Ovary (tissue), 9 donors: ENCODE data around the gene PLEKHO2. TPM values are rescaled to one million over a fixed set of nuclear protein-coding genes. Genes with fewer than 3 reads are reported as not detected.

Source experiments
- DNase-seq, 5 donors: peaks; one replicate each; pipeline ENCODE4 v3.0.0-alpha.2; 2019 to 2020
- H3K27ac ChIP-seq, 2 donors: fragments of 200-600 bp; one replicate each; pipeline versions ENCODE4 v1.5.1 to v1.8.0; 2019 to 2022
- H3K27me3 ChIP-seq: fragments of 200-600 bp; one replicate; pipeline ENCODE4 v1.8.0; 2022
- H3K36me3 ChIP-seq: fragments of 200-600 bp; sonication (generic); one replicate; pipeline ENCODE4 v1.5.1; 2019
- H3K4me1 ChIP-seq: one replicate; pipeline ENCODE4 v1.8.1; 2013; ENCODE audit warnings: mild to moderate bottlenecking, moderate library complexity; ENCODE audit not compliant: insufficient read depth
- H3K4me3 ChIP-seq: fragments of 200-600 bp; sonication (generic); one replicate; pipeline ENCODE4 v1.5.1; 2017
- H3K9me3 ChIP-seq, 2 donors: fragments of 200-600 bp in 1 of 2; sonication (generic) in 1 of 2; one replicate each; pipeline versions ENCODE4 v1.5.1 to v1.8.1; 2013 to 2019; ENCODE audit warnings: mild to moderate bottlenecking in 1 of 2, moderate library complexity in 1 of 2
- CTCF ChIP-seq, 3 donors: fragments of 450-650 bp in 2 of 3; fragments of 200-600 bp in 1 of 3; IDR thresholded peaks; one replicate each; pipeline versions ENCODE4 v1.5.1 to v1.8.0; 2016 to 2022; ENCODE audit warnings: antibody characterized with exemption in 3 of 3, mild to moderate bottlenecking in 1 of 3
- EP300 ChIP-seq: sonication (generic); formaldehyde crosslinking; IDR thresholded peaks from one replicate; pipeline ENCODE4 v1.6.1; 2017; ENCODE audit warnings: antibody characterized with exemption
- POLR2A ChIP-seq: fragments of 450-650 bp; IDR thresholded peaks from one replicate; pipeline ENCODE4 v1.6.1; 2017; ENCODE audit warnings: antibody characterized with exemption, mild to moderate bottlenecking, moderate library complexity
- WGBS, 3 donors: extraction: QIAGEN DNeasy Blood & Tissue Kit in 1 of 3; methylation state at CpG; one replicate each; pipeline versions ENCODE4 v1.1.5 to v1.1.7; 2013 to 2017; 5-methylcytosine and 5-hydroxymethylcytosine counted together
- intact Hi-C, 4 donors: fragments of 100-400 bp; cut with DNase I; formaldehyde crosslinking; loops; one replicate each; pipeline versions ENCODE4 v1.11.0 to v1.15.1; 2022 to 2023
- polyA plus RNA-seq, 2 donors: library from polyadenylated mRNA; stranded (reverse); fragments of 200-250 nt in 1 of 2; fragments of 350-450 nt in 1 of 2; fragmentation: Illumina TruSeq in 1 of 2; extraction: RNeasy Lipid Tissue Mini Kit (QIAGEN cat#74804) in 1 of 2; gene quantifications; one replicate each; pipeline ENCODE4 v1.2.3, GENCODE V29; 2013 to 2014
- total RNA-seq, 7 donors: library from RNA; depleted of rRNA in 2 of 7; stranded (reverse); fragments of >200 nt in 2 of 7; fragmentation: NEBNext Ultra II Directional in 3 of 7; extraction: Animal tissue kit (Norgen Biotek cat#: 25700) in 3 of 7; gene quantifications; one replicate each; pipeline versions ENCODE4 v1.1.0 to v1.2.4, GENCODE V29; 2016 to 2023
- donor health status: DM: no; HTN: no; CAD: no; lungs with moderate emphysema.
- donor health status: DM: no; HTN: no; CAD: no.
- donor health status: Bipolar disorder and iron deficiency.
- donor health status: DM: yes; HTN: yes; CAD: no.
- donor health status: DM: no; HTN: no; CAD: no.
- donor health status: DM: yes; HTN: yes; CAD: no.

Gene PLEKHO2
- total and polyA plus RNA-seq, 9 donors: 12.6 to 42.7 (median 27.5) TPM

- Histone ChIP-seq H3K4me3 (peak overlapping the region; percentile 3), H3K27ac (peak overlapping the region; percentile 33 to 39), H3K36me3 (no peaks in the 10 kb centered on the region), H3K4me1 (peaks cover 10% of the 10 kb centered on the region), H3K27me3 (no peaks in the 10 kb centered on the region), H3K9me3 (no peaks in the 10 kb centered on the region)
- TF ChIP-seq POLR2A (no peak), EP300 (no peak), CTCF (IDR thresholded peaks at IDR 0.05) (no peak)
- intact Hi-C loops: loop anchor here in 1 of 4 donors (10.0 kb wide), 1 partner anchor 50 kb away; no protein-coding TSS in a partner anchor
- WGBS, 3 donors: 7 to 17% (median 15%) methylated on average over 2 of the region's 2 CpGs
- DNase-seq: peak; percentile 43 to 64 (median 57)
These were observed 3.5 kb downstream of the PLEKHO2 start for GRCh38 chr15:64845183-64845611.

GRCh38 chr15:64845831-64846595 is 4.3 kb downstream of the PLEKHO2 start:
- 80 to 86% (median 83%) methylated on average over 13 of the region's 13 CpGs for WGBS, 3 donors
- DNase-seq: no peak
- TF ChIP-seq EP300 (no peak), CTCF (IDR thresholded peaks at IDR 0.05) (no peak), POLR2A (no peak)
- H3K9me3 ChIP-seq: no peaks in the 10 kb centered on the region
- no peaks in the 10 kb centered on the region for H3K27me3 ChIP-seq
- no peak overlapping the region for H3K4me3 ChIP-seq
- H3K4me1 ChIP-seq: peaks cover 10% of the 10 kb centered on the region
- peak overlapping the region; percentile 33 to 39 for H3K27ac ChIP-seq
- intact Hi-C loops: loop anchor here in 1 of 4 donors (10.0 kb wide), 1 partner anchor 49 kb away; no protein-coding TSS in a partner anchor
- H3K36me3 ChIP-seq: no peaks in the 10 kb centered on the region

GRCh38 chr15:64847016-64847415 is 5.3 kb downstream of the PLEKHO2 start:
- Histone ChIP-seq H3K36me3 (no peaks in the 10 kb centered on the region), H3K9me3 (no peaks in the 10 kb centered on the region), H3K27ac (no peak overlapping the region), H3K4me1 (peaks cover 15% of the 10 kb centered on the region), H3K27me3 (no peaks in the 10 kb centered on the region), H3K4me3 (no peak overlapping the region)
- intact Hi-C loops: loop anchor here in 1 of 4 donors (10.0 kb wide), 1 partner anchor 48 kb away; no protein-coding TSS in a partner anchor
- no peak for DNase-seq
- WGBS, 3 donors: 83 to 91% (median 87%) methylated on average over 3 of the region's 3 CpGs
- TF ChIP-seq POLR2A (no peak), EP300 (no peak), CTCF (IDR thresholded peaks at IDR 0.05) (no peak)

- Histone ChIP-seq H3K4me3 (no peak overlapping the region), H3K27ac (no peak overlapping the region), H3K36me3 (no peaks in the 10 kb centered on the region), H3K4me1 (peaks cover 15% of the 10 kb centered on the region), H3K9me3 (no peaks in the 10 kb centered on the region), H3K27me3 (no peaks in the 10 kb centered on the region)
- intact Hi-C loops: loop anchor here in 1 of 4 donors (10.0 kb wide), 1 partner anchor 47 kb away; no protein-coding TSS in a partner anchor
- WGBS, 3 donors: 85 to 90% (median 87%) methylated on average over 3 of the region's 3 CpGs
- DNase-seq: no peak
- TF ChIP-seq POLR2A (no peak), CTCF (IDR thresholded peaks at IDR 0.05) (no peak), EP300 (no peak)
These were observed 5.7 kb downstream of the PLEKHO2 start for GRCh38 chr15:64847448-64847847.
